ENCODE data around the gene CTR9.

The CTR9 gene

GRCh38 chr11:10742460-10743208, 8.4 kb upstream of the CTR9 start:
- DNase-seq (ENCODE audit: low read depth in 2 of 2, low spot score in 1 of 2): no peak

DNA sequence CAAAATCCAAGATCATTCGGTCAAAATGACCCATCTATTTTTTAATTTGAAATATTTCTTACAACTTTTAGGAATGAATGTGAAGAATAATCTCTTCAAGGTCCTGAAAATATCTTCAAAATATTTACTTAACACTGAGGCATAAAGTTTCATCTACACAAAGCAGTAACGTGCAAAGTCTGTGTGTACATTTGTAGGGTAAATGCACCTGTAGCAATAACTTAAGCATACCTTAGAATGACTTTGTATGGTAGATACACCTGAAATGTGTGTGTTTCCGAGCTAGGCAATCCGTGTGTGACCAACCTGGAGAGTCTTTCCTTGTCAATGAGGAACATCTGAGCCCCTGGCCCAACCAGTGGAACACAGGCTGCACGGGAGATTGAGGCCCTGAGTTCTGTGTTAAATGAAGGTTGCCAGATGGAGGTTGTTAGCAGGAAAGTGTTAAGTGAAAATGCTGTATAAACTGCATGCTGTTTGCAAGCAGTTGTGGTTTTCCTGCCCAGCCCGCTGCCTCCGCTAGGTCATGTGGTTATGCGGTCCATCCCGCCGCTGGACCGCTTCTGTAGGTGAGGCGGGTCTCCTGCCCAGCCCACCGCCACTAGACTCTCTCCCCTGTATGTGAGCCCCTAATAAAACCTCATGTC, 7.6 kb upstream of the CTR9 start:
- peak in 1 of 2 donors; percentile 27 for DNase-seq (ENCODE audit: low read depth in 2 of 2, low spot score in 1 of 2)

- DNase-seq (ENCODE audit: low read depth in 2 of 2, low spot score in 1 of 2): no peak
Observed at GRCh38 chr11:10744206-10744605, 6.8 kb upstream of the CTR9 start.

DNA sequence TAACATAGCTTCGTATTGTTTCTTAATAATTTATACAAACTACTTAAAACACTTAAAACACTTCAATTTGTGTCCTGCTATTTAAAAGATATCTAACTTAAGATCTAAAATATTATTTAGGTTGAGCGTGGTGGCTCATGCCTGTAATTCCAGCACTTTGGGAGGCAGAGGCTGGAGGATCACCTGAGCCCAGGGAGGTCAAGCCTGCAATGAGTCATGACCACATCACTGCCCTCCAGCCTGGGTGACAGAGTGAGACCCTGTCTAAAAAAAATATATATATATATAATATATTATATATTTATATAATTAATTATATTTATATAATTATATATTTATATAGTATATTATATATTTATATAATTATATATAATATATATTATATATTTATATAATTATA, 4.2 kb upstream of the CTR9 start:
- no peak for DNase-seq (ENCODE audit: low read depth in 2 of 2, low spot score in 1 of 2)

DNA sequence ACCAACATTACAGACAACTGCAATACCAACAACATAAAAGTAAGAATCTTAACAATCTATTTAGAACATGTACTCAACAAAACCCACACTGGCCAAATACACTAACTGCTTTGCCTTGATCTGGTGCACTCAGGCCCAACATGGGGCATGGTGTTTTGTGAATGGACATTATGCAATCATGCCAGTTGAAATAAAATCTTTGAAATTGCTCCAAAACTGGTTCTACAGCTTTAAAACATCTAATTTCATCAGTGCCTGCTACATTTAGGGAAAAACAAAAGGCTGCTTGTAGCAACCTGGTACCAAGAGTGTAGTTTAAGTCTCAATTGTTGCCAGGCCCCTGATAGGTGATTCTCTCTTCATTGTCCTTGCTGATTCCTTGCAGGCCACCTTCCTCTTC, 3.3 kb upstream of the CTR9 start:
- DNase-seq (ENCODE audit: low read depth in 2 of 2, low spot score in 1 of 2): no peak

GRCh38 chr11:10749476-10749875, 1.6 kb upstream of the CTR9 start:
- no peak for DNase-seq (ENCODE audit: low read depth in 2 of 2, low spot score in 1 of 2)

DNA sequence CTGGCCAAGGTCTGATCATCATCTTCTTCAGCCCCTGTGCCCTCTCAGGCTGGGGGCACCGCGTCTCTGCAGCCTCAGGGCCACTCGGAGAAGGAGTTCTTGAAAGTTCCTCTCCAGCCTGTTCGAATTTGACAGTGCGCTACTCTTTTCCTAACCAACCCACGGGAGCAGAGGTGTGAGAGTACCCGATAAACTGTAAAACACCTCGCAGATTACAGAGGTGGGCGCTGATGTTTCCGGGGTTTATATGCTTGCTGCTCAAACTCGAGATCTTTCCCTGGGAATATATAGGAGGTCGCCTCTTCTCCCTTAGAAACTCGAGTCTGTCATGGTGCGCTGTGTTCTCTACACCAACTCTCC, 515 bp downstream of the CTR9 start:
- DNase-seq (ENCODE audit: low read depth in 2 of 2, low spot score in 1 of 2): no peak

DNA sequence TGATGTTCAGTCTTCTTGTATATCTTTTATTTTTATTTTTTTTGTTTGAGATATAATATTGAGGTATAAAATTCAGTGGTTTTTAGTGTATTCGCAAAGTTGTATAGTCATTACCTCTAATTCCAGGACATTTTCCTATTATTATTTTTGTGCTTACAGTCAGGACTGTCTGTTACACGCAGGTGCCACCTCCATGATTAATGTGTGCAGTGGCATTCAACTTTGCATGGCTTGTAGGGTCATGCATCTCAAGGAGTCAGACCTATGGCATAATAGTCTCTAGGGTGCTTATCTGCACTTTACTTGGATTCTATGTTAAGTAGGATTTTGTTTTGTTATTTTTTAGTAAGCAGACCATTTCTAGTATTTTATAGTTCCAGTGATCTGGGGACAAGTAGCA, 1.0 kb downstream of the CTR9 start:
- no peak for DNase-seq (ENCODE audit: low read depth in 2 of 2, low spot score in 1 of 2)

GRCh38 chr11:10752486-10752885, 1.4 kb downstream of the CTR9 start:
- DNase-seq (ENCODE audit: low read depth in 2 of 2, low spot score in 1 of 2): no peak

- no peak for DNase-seq (ENCODE audit: low read depth in 2 of 2, low spot score in 1 of 2)
Observed at GRCh38 chr11:10758957-10759356, 7.9 kb downstream of the CTR9 start.

- no peak for DNase-seq (ENCODE audit: low read depth in 2 of 2, low spot score in 1 of 2)
Observed at GRCh38 chr11:10761085-10761698, 10.1 kb downstream of the CTR9 start.

DNA sequence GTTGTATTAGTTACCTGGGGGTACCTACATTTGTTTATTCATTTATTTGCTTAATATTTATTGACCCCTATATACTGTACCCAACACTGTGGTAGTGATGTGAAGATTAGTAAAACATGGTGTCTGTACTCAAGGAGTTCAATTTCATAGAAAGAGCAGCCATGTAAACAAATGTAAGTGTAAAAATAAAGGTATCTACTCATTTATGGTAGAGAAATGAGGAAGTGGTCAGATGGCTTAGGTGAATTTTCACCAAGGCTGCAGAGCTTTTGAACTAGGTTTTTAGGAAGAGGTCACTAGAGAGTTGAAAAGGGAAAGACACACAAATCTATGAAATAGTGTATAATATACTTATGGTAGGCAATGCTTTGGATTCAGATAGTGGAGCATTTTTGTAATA, 11.1 kb downstream of the CTR9 start:
- DNase-seq (ENCODE audit: low read depth in 2 of 2, low spot score in 1 of 2): no peak

DNA sequence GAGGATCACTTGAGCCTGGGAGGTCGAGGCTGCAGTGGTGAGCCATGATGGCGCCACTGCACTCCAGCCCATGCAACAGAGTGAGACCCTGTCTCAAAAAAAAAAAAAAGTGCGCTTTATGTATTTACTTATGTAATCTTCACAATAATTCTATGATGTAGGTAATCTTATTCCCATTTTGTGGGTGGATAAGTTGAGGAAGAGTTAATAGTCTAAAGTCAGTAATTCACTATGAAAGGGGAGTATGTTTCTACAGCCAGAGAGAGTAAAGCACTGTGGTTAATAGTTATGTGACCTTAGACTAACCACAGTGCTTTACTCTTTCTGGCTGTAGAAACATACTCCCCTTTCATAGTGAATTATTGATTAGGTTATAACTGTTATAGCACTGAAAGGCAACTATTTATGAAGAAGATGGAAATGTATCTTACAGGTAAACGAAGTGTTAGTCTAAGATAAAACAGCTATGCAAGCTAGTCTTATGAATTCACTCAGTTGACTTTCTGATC, 11.9 kb downstream of the CTR9 start:
- no peak for DNase-seq (ENCODE audit: low read depth in 2 of 2, low spot score in 1 of 2)

DNA sequence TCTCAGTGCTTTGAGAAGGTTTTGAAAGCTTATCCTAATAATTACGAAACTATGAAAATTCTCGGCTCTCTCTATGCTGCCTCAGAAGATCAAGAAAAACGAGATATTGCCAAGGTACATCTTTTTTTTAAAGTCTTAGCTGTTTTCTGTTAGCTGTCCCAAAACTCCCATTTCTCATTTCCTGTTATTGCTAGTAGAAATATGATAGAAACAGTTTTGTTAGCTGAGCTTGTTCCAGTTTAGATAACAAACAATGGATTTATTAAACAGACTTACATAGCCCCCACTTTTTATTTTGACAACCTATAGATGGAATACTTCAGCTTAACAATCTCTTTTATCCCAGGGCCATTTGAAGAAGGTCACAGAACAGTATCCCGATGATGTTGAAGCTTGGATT, 12.7 kb downstream of the CTR9 start:
- no peak for DNase-seq (ENCODE audit: low read depth in 2 of 2, low spot score in 1 of 2)

DNA sequence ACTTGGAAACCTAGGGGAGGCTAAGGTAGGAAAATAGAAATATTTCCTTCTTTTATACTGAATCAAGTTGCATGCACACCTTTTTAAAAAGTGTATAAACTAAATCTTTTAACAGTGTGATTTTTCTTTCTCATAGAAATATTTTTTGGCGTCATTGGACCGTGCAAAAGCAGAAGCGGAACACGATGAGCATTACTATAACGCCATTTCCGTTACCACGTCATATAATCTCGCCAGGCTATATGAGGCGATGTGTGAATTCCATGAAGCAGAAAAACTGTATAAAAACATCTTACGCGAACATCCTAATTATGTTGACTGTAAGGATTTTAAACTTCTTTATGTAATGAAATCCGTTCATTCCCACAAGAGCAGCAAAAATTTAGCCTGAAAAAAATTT, 13.4 kb downstream of the CTR9 start:
- DNase-seq (ENCODE audit: low read depth in 2 of 2, low spot score in 1 of 2): no peak

DNA sequence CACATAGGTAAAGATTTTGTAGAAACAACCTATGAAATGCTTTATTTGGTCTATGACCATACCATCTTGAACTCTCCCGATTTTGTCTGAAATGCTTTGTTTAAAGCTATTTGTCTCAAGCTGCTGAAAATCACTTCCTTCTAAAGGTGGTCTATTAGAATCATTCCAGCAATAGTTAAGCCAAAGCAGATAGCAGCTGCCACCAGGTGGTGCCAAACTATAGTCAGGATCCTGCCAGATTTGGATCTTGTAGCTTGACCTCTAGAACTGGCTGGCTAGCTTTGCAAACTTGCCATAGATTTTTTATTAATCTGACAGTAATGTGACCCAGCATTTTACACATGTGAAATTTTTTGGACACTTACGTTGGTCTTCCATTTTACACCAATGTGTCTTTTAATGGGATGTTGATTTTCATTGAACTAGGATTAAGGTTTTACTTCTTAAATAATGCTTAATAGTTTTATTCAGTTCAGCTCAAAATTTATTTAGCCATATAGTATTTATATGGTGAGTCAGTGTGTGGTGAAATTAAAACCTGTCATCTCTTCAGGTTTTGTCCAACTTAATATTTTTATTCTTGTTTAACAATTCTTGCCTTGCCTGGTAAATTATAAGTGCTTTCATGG, 19.7 kb downstream of the CTR9 start:
- DNase-seq (ENCODE audit: low read depth in 2 of 2, low spot score in 1 of 2): no peak

GRCh38 chr11:10771457-10771856, 20.4 kb downstream of the CTR9 start:
- no peak for DNase-seq (ENCODE audit: low read depth in 2 of 2, low spot score in 1 of 2)

- DNase-seq (ENCODE audit: low read depth in 2 of 2, low spot score in 1 of 2): no peak
Observed at GRCh38 chr11:10774811-10775210, 23.8 kb downstream of the CTR9 start.

- no peak for DNase-seq (ENCODE audit: low read depth in 2 of 2, low spot score in 1 of 2)
Observed at GRCh38 chr11:10777393-10777793, 26.3 kb downstream of the CTR9 start.

- DNase-seq (ENCODE audit: low read depth in 2 of 2, low spot score in 1 of 2): no peak
Observed at GRCh38 chr11:10777806-10778205, 26.8 kb downstream of the CTR9 start.

DNA sequence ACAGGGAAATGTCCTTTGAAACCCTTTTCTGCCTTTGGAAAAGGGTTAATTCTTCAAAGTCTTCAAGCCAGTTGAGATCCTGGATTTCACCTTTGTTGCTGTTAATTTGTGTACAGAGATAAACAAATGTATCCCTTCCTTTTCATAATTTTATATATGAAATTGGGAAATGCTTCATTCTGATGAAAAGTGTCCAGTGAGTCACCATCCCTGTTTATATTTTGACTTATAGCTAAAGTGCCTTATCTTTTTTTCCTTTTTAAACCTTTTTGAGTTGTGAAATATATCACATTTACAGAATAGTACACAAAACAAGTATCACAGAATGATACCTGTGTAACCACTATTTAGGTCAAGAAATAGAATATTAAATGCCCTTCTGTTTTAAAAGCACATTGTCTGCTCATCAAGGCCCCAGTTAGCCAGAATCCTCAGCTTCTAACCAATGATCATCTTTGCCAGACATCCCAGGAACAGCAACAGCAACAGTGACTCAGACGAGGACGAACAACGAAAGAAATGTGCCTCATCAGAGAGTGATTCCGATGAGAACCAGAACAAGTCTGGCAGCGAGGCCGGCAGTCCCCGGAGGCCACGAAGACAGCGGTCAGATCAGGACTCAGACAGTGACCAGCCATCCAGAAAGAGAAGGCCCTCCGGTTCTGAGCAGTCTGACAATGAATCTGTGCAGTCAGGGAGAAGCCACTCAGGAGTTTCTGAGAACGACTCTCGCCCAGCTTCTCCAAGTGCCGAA, 27.3 kb downstream of the CTR9 start:
- no peak for DNase-seq (ENCODE audit: low read depth in 2 of 2, low spot score in 1 of 2)

All from stimulated activated CD8-positive, alpha-beta memory T cell treated with anti-CD3 and anti-CD28 coated beads, Interleukin-4, amount 100 ng/mL, for 4 hours (primary cell).